Measurements from ENCODE around the gene RGR. TPM values are rescaled to one million over a fixed set of nuclear protein-coding genes. Genes with fewer than 3 reads are reported as not detected.

Gene RGR, protein sequence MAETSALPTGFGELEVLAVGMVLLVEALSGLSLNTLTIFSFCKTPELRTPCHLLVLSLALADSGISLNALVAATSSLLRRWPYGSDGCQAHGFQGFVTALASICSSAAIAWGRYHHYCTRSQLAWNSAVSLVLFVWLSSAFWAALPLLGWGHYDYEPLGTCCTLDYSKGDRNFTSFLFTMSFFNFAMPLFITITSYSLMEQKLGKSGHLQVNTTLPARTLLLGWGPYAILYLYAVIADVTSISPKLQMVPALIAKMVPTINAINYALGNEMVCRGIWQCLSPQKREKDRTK
- not detected for total RNA-seq

- Mint-ChIP-seq H3K36me3 (no peaks in the 10 kb centered on the region), H3K27ac (no peak within 1 kb of the TSS), H3K9me3 (no peaks in the 10 kb centered on the region)
- DNase-seq (ENCODE audit: low spot score in 2 of 2) (no peak), ATAC-seq (no peak)
Observed at GRCh38 chr10:84244651-84245270, at the start of gene RGR. Gene RGR (plus strand): TSS chr10:84245053. CDS start chr10:84245091, 38 bp downstream.

GRCh38 chr10:84196083-84196482 lies 48.8 kb upstream of the RGR start:
- DNase-seq (ENCODE audit: low spot score in 2 of 2) = no peak
- H3K36me3 Mint-ChIP-seq = no peaks in the 10 kb centered on the region
- no peak for ATAC-seq
- no peaks in the 10 kb centered on the region for H3K9me3 Mint-ChIP-seq
- H3K27ac Mint-ChIP-seq = no peak overlapping the region

GRCh38 chr10:84196941-84197340 lies 47.9 kb upstream of the RGR start:
- H3K9me3 Mint-ChIP-seq = no peaks in the 10 kb centered on the region
- DNase-seq (ENCODE audit: low spot score in 2 of 2) = no peak
- no peak overlapping the region for H3K27ac Mint-ChIP-seq
- H3K36me3 Mint-ChIP-seq = no peaks in the 10 kb centered on the region
- ATAC-seq = no peak

DNA sequence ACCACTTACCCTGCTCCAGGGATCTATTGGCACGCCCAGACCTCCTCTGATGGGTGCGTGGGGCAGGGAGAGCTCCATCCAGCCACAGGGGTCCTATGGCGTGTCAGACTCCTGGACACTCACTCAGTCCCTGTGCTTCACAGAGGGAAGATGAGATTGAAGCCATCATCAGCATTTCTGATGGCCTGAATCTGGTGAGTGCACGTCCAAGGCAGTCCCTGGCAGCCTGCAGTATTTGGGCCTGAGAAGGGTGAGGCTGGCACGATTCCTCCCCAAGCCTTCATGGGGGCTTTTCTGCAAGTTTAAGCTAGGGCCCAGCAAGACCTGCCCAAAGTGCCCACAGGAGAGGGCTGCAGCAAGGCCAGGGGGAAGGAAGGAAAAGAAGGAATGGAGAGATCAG lies 47.2 kb upstream of the RGR start:
- ATAC-seq (no peak), DNase-seq (ENCODE audit: low spot score in 2 of 2) (no peak)
- Mint-ChIP-seq H3K27ac (no peak overlapping the region), H3K36me3 (no peaks in the 10 kb centered on the region), H3K9me3 (no peaks in the 10 kb centered on the region)

DNA sequence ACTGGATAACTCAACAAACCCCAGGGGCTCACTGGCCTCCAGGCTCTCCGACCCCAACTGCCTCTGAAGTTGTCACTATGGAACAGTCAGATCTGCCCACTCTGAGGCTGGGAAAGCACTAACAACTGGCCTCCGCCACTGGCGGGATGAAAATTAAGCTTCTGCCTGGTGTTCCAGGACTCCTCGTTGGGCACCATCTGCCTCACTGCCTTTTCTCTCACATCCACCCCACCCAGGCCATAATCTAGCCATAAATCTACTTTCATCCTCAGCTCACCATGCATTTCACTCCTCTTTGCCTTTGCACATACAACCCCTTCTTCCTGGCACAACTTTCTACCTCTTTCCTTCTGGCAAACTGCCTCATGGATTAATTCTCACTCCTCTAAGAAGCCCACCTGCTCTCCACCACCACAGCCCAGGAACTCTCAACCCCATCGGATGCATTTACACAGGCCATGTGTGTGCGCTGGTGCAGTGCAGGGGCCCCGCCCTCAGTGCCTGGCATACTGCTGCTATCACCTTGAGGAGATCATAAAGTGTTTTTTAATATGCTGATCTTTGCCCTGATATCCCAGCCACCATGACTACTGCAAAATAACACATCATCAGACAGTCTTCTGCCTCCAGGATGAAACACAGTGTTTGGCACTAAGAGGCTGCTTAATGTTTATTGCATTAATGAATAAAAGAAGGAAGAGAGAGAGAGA lies 46.5 kb upstream of the RGR start:
- ATAC-seq (no peak), DNase-seq (ENCODE audit: low spot score in 2 of 2) (no peak)
- Mint-ChIP-seq H3K9me3 (no peaks in the 10 kb centered on the region), H3K36me3 (no peaks in the 10 kb centered on the region), H3K27ac (no peak overlapping the region)

- ATAC-seq (no peak), DNase-seq (ENCODE audit: low spot score in 2 of 2) (no peak)
- Mint-ChIP-seq H3K27ac (peak overlapping the region in 1 of 2 donors; percentile 1), H3K36me3 (no peaks in the 10 kb centered on the region), H3K9me3 (no peaks in the 10 kb centered on the region)
Observed at GRCh38 chr10:84200537-84201243, 44.2 kb upstream of the RGR start.

DNA sequence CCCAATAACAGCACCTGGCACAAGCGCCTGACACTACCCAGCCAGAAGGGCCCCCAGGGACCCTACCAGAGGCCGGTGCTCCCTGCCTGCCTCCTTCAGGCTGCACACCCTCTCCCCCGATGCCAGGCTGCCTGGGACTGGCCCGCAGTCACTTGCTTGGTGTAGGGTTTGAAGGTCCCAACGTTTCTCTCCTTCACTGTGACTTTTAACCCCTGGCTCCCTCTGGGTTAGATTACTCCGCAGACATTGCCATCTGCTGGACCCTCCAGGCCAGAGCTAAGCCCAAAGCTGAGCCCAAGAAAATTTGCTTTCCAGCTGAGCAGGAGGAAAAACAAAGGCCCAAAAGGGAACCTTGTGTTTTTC lies 43.6 kb upstream of the RGR start:
- Mint-ChIP-seq H3K36me3 (no peaks in the 10 kb centered on the region), H3K9me3 (no peaks in the 10 kb centered on the region), H3K27ac (no peak overlapping the region)
- no peak for DNase-seq (ENCODE audit: low spot score in 2 of 2)
- no peak for ATAC-seq

DNA sequence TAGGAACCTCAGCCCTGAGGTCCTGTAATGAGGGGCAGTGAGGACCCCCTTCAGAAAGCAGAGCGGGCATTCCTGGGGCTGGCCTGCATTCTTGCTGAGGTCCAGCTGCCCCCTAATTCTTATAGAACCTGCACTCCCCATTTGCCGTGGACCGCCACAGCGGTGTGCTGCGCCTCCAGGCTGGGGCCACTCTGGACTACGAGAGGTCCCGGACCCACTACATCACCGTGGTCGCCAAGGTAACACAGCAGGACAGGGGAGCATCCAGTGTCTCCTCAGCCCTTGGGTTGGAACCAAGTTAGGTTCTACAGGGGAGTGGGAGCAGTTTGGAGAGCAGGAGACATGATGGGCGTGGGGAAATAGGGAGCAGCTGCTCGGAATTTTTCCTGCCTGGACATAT lies 43.2 kb upstream of the RGR start:
- H3K27ac Mint-ChIP-seq = no peak overlapping the region
- ATAC-seq (no peak), DNase-seq (ENCODE audit: low spot score in 2 of 2) (no peak)
- H3K36me3 Mint-ChIP-seq = no peaks in the 10 kb centered on the region
- H3K9me3 Mint-ChIP-seq = no peaks in the 10 kb centered on the region

- ATAC-seq (no peak), DNase-seq (ENCODE audit: low spot score in 2 of 2) (no peak)
- H3K27ac Mint-ChIP-seq = no peak overlapping the region
- no peaks in the 10 kb centered on the region for H3K9me3 Mint-ChIP-seq
- no peaks in the 10 kb centered on the region for H3K36me3 Mint-ChIP-seq
Observed at GRCh38 chr10:84202349-84202748, 42.5 kb upstream of the RGR start.

- ATAC-seq (peak in 1 of 2 donors; percentile 37), DNase-seq (ENCODE audit: low spot score in 2 of 2) (no peak)
- no peaks in the 10 kb centered on the region for H3K9me3 Mint-ChIP-seq
- H3K36me3 Mint-ChIP-seq = no peaks in the 10 kb centered on the region
- no peak overlapping the region for H3K27ac Mint-ChIP-seq
Observed at GRCh38 chr10:84204122-84204521, 40.7 kb upstream of the RGR start.

GRCh38 chr10:84204610-84205009 lies 40.2 kb upstream of the RGR start:
- ATAC-seq = no peak
- Mint-ChIP-seq H3K9me3 (no peaks in the 10 kb centered on the region), H3K36me3 (no peaks in the 10 kb centered on the region), H3K27ac (no peak overlapping the region)
- no peak for DNase-seq (ENCODE audit: low spot score in 2 of 2)

DNA sequence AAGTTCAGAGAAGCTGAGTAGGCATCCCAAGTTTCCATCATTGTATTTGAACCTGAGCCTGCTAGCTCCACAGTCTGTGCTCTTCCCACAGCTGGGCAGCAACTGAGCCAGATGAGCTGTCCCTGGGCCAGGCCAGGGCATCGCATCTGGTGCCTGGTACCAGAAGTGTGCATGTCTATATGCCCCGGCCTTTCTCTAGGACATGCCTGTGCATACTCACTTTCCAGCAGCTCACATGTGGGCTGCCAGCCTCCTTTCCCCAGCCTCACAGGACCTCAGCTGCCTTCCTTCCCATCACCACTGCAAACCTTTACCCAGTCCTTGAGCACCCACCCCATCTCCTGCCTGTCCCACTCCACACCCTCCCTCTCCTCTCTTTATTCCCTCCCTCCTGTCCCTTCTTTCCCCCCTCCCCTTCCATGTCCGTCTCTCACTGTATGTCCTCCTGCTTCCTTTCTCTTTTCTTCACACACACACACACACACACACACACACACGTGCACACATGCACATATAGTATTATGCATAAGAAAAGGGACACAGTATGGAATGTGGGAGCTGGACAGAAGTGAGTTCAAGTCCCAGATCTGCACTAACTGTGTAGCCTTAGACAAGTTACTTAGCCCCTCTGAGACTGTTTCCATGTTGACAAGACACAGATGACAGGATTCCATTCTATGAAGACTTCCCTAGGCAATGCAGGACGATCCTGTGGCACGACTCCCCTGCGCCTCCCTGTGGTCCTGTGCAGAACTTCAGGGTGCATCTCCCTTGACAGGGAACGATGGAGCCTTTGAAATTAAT lies 39.6 kb upstream of the RGR start:
- H3K36me3 Mint-ChIP-seq = no peaks in the 10 kb centered on the region
- H3K9me3 Mint-ChIP-seq = no peaks in the 10 kb centered on the region
- peak in 1 of 2 donors; percentile 76 for DNase-seq (ENCODE audit: low spot score in 2 of 2)
- ATAC-seq = peak; percentile 74 to 83
- H3K27ac Mint-ChIP-seq = no peak overlapping the region

DNA sequence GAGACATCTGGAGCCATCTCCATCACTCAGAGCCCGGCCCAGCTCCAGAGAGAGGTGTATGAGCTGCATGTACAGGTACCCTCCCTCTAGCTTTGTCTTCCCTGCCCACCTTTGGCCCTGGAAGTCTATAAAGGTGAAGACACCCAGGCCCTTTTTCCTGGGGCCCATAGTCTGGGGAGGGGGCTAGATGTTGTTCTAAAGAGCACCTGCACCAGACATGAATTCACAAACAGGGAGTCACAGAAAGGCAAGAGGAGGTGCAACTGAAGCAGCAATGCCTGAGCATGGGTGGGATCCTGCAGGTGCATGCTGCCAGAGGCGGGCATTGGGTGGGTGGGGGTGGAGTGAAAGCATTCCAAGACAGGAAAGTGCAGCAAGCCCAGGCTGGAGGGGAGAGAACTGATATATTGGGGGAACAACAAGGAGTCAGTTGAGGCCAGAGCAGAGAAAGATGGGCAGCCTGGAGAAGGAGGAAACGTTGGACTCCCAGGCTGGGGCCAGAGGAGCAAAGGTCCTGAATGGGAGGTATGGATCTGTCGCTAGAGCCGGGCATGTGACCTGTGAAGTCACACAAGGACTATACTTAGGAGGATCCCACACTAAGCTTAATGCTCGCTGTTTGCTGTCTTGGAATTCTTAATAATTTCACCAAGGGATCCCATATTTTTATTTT lies 38.9 kb upstream of the RGR start:
- Mint-ChIP-seq H3K9me3 (no peaks in the 10 kb centered on the region), H3K36me3 (no peaks in the 10 kb centered on the region), H3K27ac (no peak overlapping the region)
- ATAC-seq (no peak), DNase-seq (ENCODE audit: low spot score in 2 of 2) (no peak)

DNA sequence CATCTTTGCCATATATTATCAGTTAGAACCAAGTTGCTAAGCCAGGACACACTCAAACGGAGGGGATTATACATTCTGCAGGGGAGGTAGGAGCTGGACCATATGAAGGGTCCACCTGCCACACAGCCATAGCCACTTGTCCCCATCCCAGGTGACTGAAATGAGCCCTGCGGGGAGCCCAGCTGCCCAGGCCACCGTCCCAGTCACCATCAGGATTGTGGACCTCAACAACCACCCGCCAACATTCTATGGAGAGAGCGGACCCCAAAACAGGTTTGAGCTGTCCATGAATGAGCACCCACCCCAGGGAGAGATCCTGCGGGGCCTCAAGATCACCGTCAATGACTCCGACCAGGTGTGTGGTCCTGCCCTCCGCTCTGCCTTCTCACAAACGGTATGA lies 36.8 kb upstream of the RGR start:
- Mint-ChIP-seq H3K36me3 (no peaks in the 10 kb centered on the region), H3K9me3 (no peaks in the 10 kb centered on the region), H3K27ac (no peak overlapping the region)
- ATAC-seq (no peak), DNase-seq (ENCODE audit: low spot score in 2 of 2) (no peak)

GRCh38 chr10:84211566-84211965 lies 33.3 kb upstream of the RGR start:
- no peak for ATAC-seq
- Mint-ChIP-seq H3K36me3 (no peaks in the 10 kb centered on the region), H3K9me3 (no peaks in the 10 kb centered on the region), H3K27ac (no peak overlapping the region)
- DNase-seq (ENCODE audit: low spot score in 2 of 2) = no peak

GRCh38 chr10:84212014-84212413 lies 32.8 kb upstream of the RGR start:
- DNase-seq (ENCODE audit: low spot score in 2 of 2) (no peak), ATAC-seq (no peak)
- no peak overlapping the region for H3K27ac Mint-ChIP-seq
- no peaks in the 10 kb centered on the region for H3K9me3 Mint-ChIP-seq
- H3K36me3 Mint-ChIP-seq = no peaks in the 10 kb centered on the region

All from activated naive CD4-positive, alpha-beta T cell treated with anti-CD3 and anti-CD28 coated beads, Interleukin-2, amount 50 U/mL, for 72 hours (primary cell).